ENCODE results near the gene UBE2D2.
"Not testable (repeated sequence)": the region's sequence is repeated elsewhere in the genome, so short reads cannot be mapped to it uniquely, and the experiment has no call there.

Gene UBE2D2

GRCh38 chr5:139560752-139561654, at the start of gene UBE2D2:
TSS of gene UBE2D2 (plus strand) at chr5:139561339. CDS start at chr5:139561792, 453 bp downstream.
- in situ Hi-C loops (cut with MboI; ENCODE audit: low pct_unique_long_range_greater_than_20kb, low sequenced_read_pairs, unreplicated experiment) = no loop called here
- TF ChIP-seq CTCF (IDR thresholded peaks at IDR 0.05; ENCODE audit: extremely low read depth, insufficient read depth, missing control alignments) = no peak
- DNase-seq (ENCODE audit: low spot score) = peak; percentile 97

- DNase-seq (ENCODE audit: low spot score) = no peak
- no peak for TF ChIP-seq CTCF (IDR thresholded peaks at IDR 0.05; ENCODE audit: extremely low read depth, insufficient read depth, missing control alignments)
- in situ Hi-C loops (cut with MboI; ENCODE audit: low pct_unique_long_range_greater_than_20kb, low sequenced_read_pairs, unreplicated experiment) = no loop called here
Measured at GRCh38 chr5:139512786-139513390, 48.3 kb upstream of the UBE2D2 start.

- peak; percentile 90 for TF ChIP-seq CTCF (IDR thresholded peaks at IDR 0.05; ENCODE audit: extremely low read depth, insufficient read depth, missing control alignments)
- DNase-seq (ENCODE audit: low spot score) = peak; percentile 71
- in situ Hi-C loops (cut with MboI; ENCODE audit: low pct_unique_long_range_greater_than_20kb, low sequenced_read_pairs, unreplicated experiment) = not testable (repeated sequence)
Measured at GRCh38 chr5:139513434-139513833, 47.7 kb upstream of the UBE2D2 start.

GRCh38 chr5:139513852-139514485, 47.2 kb upstream of the UBE2D2 start:
- no peak for TF ChIP-seq CTCF (IDR thresholded peaks at IDR 0.05; ENCODE audit: extremely low read depth, insufficient read depth, missing control alignments)
- in situ Hi-C loops (cut with MboI; ENCODE audit: low pct_unique_long_range_greater_than_20kb, low sequenced_read_pairs, unreplicated experiment) = no loop called here
- DNase-seq (ENCODE audit: low spot score) = no peak

- no peak for DNase-seq (ENCODE audit: low spot score)
- in situ Hi-C loops (cut with MboI; ENCODE audit: low pct_unique_long_range_greater_than_20kb, low sequenced_read_pairs, unreplicated experiment) = no loop called here
- no peak for TF ChIP-seq CTCF (IDR thresholded peaks at IDR 0.05; ENCODE audit: extremely low read depth, insufficient read depth, missing control alignments)
Measured at GRCh38 chr5:139514486-139514856, 46.7 kb upstream of the UBE2D2 start.

GRCh38 chr5:139517683-139518564, 43.2 kb upstream of the UBE2D2 start:
- peak; percentile 92 for DNase-seq (ENCODE audit: low spot score)
- TF ChIP-seq CTCF (IDR thresholded peaks at IDR 0.05; ENCODE audit: extremely low read depth, insufficient read depth, missing control alignments) = peak; percentile 98
- in situ Hi-C loops (cut with MboI; ENCODE audit: low pct_unique_long_range_greater_than_20kb, low sequenced_read_pairs, unreplicated experiment) = loop anchor here (5.0 kb wide), 1 partner anchor 96 kb away; no protein-coding TSS in a partner anchor
